ENCODE data around the gene RASA3. TPM values are rescaled to one million over a fixed set of nuclear protein-coding genes. Genes with fewer than 3 reads are reported as not detected.

The RASA3 gene
- total and polyA plus RNA-seq, 10 of the 15 experiments (the other 5 are each of a cell fraction or from before 2014, with no cell fraction given), result 0.79 to 33.9 (median 17.6) TPM

DNA sequence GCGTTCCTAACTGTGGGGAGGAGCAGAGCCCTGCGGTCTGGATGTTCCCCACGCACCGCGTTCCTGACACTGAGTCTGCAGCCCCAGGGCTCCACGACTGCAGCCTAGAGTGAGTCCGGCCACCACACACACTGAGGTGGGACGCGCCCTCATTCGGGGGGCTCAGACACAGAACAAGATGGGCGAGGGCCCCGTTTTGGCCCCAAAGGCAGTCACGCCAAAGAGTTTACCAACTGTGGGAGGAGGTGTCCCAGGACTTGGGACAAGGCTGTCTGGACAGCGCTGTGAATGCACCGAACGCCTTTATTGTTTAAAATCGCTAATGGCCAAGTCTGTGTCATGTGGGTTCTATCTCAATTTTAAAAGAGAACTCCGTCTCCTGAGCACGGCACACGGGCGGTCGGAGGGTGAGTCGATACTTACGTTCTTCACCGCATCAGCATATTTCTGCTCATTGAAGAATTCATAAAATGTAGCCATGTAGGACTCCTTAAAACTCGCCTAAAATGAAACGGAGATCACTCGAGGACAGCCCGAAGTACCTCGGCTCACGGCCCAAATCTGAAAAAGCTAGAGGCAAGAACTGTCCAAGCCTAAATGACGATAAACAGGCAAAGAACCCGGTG is 123.3 kb downstream of the RASA3 start:
- intact Hi-C loops (cut with micrococcal nuclease; ENCODE audit: unreplicated experiment), result no loop called here
- no peaks in the 10 kb centered on the region for H4K20me1 ChIP-seq (ENCODE audit: control insufficient read depth, insufficient read depth)
- ChIA-PET POLR2A (no interaction called here), SMC1A (ENCODE audit: uncharacterized antibody, unreplicated experiment) (no interaction called here), RAD21 (ENCODE audit: unreplicated experiment) (no interaction called here), CTCF (no interaction called here)
- peaks cover 0 to 3% of the 10 kb centered on the region in 2 experiments; a peak in 3 of 4 replicates for H3K36me3 ChIP-seq (ENCODE audit: control insufficient read depth in 2 of 2, insufficient read depth in 2 of 2, low read length in 1 of 2)
- DNase-seq (ENCODE audit: low read depth, low spot score) (no peak), ATAC-seq (no peak), FAIRE-seq (no peak)
- no peaks in the 10 kb centered on the region for H3K4me1 ChIP-seq (ENCODE audit: control insufficient read depth, insufficient read depth, low read length)
- no peaks in the 10 kb centered on the region for H3K27me3 ChIP-seq (replicated peaks in 1 of 2; ENCODE audit: control insufficient read depth in 2 of 2, insufficient read depth in 2 of 2, low read length in 1 of 2)
- in situ Hi-C loops (cut with MboI), result no loop called here
- WGBS (ENCODE audit: insufficient coverage, insufficient replicate concordance, low lambda C conversion rate, missing lambda C conversion rate), result 96% methylated on average over 33 of the region's 33 CpGs
- TSS peak; percentile 62 for BruUV-seq (replicated peaks)
- H3K4me3 ChIP-seq, result no peak overlapping the region
- H3K79me2 ChIP-seq (ENCODE audit: control insufficient read depth, insufficient read depth, low read length), result no peaks in the 10 kb centered on the region
- no peaks in the 10 kb centered on the region for H3K9me3 ChIP-seq (replicated peaks; ENCODE audit: control insufficient read depth, insufficient read depth, low read length)
- H3K4me2 ChIP-seq (ENCODE audit: control insufficient read depth, insufficient read depth), result no peak overlapping the region
- TF ChIP-seq, protein P1, sequence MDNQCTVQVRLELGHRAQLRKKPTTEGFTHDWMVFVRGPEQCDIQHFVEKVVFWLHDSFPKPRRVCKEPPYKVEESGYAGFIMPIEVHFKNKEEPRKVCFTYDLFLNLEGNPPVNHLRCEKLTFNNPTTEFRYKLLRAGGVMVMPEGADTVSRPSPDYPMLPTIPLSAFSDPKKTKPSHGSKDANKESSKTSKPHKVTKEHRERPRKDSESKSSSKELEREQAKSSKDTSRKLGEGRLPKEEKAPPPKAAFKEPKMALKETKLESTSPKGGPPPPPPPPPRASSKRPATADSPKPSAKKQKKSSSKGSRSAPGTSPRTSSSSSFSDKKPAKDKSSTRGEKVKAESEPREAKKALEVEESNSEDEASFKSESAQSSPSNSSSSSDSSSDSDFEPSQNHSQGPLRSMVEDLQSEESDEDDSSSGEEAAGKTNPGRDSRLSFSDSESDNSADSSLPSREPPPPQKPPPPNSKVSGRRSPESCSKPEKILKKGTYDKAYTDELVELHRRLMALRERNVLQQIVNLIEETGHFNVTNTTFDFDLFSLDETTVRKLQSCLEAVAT (IDR thresholded peaks at IDR 0.05), result no peak
- TF ChIP-seq EZH2 (IDR thresholded peaks at IDR 0.05; ENCODE audit: borderline replicate concordance, control insufficient read depth, low read depth, low read length), result no peak
- TF ChIP-seq EED (IDR thresholded peaks at IDR 0.05; ENCODE audit: low read depth), result no peak
- TF ChIP-seq PAX5 (IDR thresholded peaks at IDR 0.05; ENCODE audit: borderline replicate concordance, low read depth, low read length), result no peak
- TF ChIP-seq SUPT20H (IDR thresholded peaks at IDR 0.05; ENCODE audit: borderline replicate concordance, control insufficient read depth, low read depth, low read length), result no peak
- TF ChIP-seq POLR2A (IDR thresholded peaks at IDR 0.05; ENCODE audit: low read depth, low read length), result no peak
- no peak for TF ChIP-seq MEF2B (IDR thresholded peaks at IDR 0.05; ENCODE audit: partially characterized antibody, poor library complexity, severe bottlenecking)
- TF ChIP-seq SIN3A (IDR thresholded peaks at IDR 0.05; ENCODE audit: low read depth, low read length), result no peak
- TF ChIP-seq, protein P2, sequence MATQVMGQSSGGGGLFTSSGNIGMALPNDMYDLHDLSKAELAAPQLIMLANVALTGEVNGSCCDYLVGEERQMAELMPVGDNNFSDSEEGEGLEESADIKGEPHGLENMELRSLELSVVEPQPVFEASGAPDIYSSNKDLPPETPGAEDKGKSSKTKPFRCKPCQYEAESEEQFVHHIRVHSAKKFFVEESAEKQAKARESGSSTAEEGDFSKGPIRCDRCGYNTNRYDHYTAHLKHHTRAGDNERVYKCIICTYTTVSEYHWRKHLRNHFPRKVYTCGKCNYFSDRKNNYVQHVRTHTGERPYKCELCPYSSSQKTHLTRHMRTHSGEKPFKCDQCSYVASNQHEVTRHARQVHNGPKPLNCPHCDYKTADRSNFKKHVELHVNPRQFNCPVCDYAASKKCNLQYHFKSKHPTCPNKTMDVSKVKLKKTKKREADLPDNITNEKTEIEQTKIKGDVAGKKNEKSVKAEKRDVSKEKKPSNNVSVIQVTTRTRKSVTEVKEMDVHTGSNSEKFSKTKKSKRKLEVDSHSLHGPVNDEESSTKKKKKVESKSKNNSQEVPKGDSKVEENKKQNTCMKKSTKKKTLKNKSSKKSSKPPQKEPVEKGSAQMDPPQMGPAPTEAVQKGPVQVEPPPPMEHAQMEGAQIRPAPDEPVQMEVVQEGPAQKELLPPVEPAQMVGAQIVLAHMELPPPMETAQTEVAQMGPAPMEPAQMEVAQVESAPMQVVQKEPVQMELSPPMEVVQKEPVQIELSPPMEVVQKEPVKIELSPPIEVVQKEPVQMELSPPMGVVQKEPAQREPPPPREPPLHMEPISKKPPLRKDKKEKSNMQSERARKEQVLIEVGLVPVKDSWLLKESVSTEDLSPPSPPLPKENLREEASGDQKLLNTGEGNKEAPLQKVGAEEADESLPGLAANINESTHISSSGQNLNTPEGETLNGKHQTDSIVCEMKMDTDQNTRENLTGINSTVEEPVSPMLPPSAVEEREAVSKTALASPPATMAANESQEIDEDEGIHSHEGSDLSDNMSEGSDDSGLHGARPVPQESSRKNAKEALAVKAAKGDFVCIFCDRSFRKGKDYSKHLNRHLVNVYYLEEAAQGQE (IDR thresholded peaks at IDR 0.05; ENCODE audit: low read depth, low read length), result no peak
- TF ChIP-seq BMI1 (IDR thresholded peaks at IDR 0.05; ENCODE audit: borderline replicate concordance), result no peak
- TF ChIP-seq, protein P3, sequence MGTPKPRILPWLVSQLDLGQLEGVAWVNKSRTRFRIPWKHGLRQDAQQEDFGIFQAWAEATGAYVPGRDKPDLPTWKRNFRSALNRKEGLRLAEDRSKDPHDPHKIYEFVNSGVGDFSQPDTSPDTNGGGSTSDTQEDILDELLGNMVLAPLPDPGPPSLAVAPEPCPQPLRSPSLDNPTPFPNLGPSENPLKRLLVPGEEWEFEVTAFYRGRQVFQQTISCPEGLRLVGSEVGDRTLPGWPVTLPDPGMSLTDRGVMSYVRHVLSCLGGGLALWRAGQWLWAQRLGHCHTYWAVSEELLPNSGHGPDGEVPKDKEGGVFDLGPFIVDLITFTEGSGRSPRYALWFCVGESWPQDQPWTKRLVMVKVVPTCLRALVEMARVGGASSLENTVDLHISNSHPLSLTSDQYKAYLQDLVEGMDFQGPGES (IDR thresholded peaks at IDR 0.05), result no peak
- H3K27ac ChIP-seq (ENCODE audit: control insufficient read depth, insufficient read depth), result no peak overlapping the region
- no peak overlapping the region for H2AFZ ChIP-seq (ENCODE audit: control insufficient read depth, low read depth, low read length)
- no peak overlapping the region for H3K9ac ChIP-seq (ENCODE audit: control insufficient read depth, insufficient read depth, low read length)

Measured in GM12878 (cell line).